Measurements from ENCODE around the gene LIPT1.

- TF ChIP-seq FOXA1 (IDR thresholded peaks at IDR 0.05) (no peak), BHLHE40 (IDR thresholded peaks at IDR 0.05; ENCODE audit: borderline replicate concordance) (no peak), NFRKB (IDR thresholded peaks at IDR 0.05) (no peak), ARNT (IDR thresholded peaks at IDR 0.05) (no peak), TARDBP (IDR thresholded peaks at IDR 0.05) (no peak), SP1 (IDR thresholded peaks at IDR 0.05) (no peak), LEF1 (IDR thresholded peaks at IDR 0.05; ENCODE audit: borderline replicate concordance) (no peak), FOXM1 (IDR thresholded peaks at IDR 0.05; ENCODE audit: borderline replicate concordance) (no peak), FOXK2 (IDR thresholded peaks at IDR 0.05) (no peak), CTBP1 (IDR thresholded peaks at IDR 0.05; ENCODE audit: borderline replicate concordance) (no peak)
Observed at GRCh38 chr2:99139003-99139402, 15.8 kb upstream of the LIPT1 start.
